WTC11 (cell line): ENCODE results near the gene S100A13. TPM values are rescaled to one million over a fixed set of nuclear protein-coding genes. Genes with fewer than 3 reads are reported as not detected.

Experiments
- ATAC-seq: fragments of 200-7000 bp; cut with Tn5 transposase; 2 replicates; pipeline ENCODE4 v1.10.0; 2021; ENCODE audit warnings: mild to moderate bottlenecking, moderate library complexity
- CTCF ChIA-PET: fragments of 300-600 bp; sonication (Branson Sonifier 250); formaldehyde crosslinking; loops from one replicate; lab custom pipeline; 2021; ENCODE audit warnings: antibody characterized with exemption; lab: Charles Lee
- POLR2A ChIA-PET: fragments of 350-600 bp; sonication (Branson Sonifier 250); formaldehyde crosslinking; loops from one replicate; lab custom pipeline; 2021; ENCODE audit warnings: antibody characterized with exemption; lab: Charles Lee
- DNase-seq: peaks from one replicate; pipeline ENCODE4 v3.0.0; 2021; ENCODE audit warnings: low spot score
- H3K27ac Mint-ChIP-seq: 2 replicates; pipeline ENCODE4 v1.8.0; 2021; ENCODE audit warnings: mixed read lengths
- H3K27me3 Mint-ChIP-seq: 2 replicates; pipeline ENCODE4 v1.8.0; 2021; ENCODE audit warnings: low read depth, mild to moderate bottlenecking, moderate library complexity, mixed read lengths
- H3K36me3 Mint-ChIP-seq: 2 replicates; pipeline ENCODE4 v1.8.0; 2021; ENCODE audit warnings: mixed read lengths
- H3K4me1 Mint-ChIP-seq: 2 replicates; pipeline ENCODE4 v1.8.0; 2022; ENCODE audit warnings: mixed read lengths
- H3K4me3 Mint-ChIP-seq: 2 replicates; pipeline ENCODE4 v1.8.0; 2021; ENCODE audit warnings: mild to moderate bottlenecking, moderate library complexity, mixed read lengths
- H3K9me3 Mint-ChIP-seq: 2 replicates; pipeline ENCODE4 v1.8.0; 2021; ENCODE audit warnings: mixed read lengths
- ATF1 ChIP-seq: sonication (generic); formaldehyde crosslinking; IDR thresholded peaks from 2 replicates; pipeline ENCODE4 v1.8.1; 2023; ENCODE audit warnings: mild to moderate bottlenecking, moderate library complexity, missing genetic modification reagents
- ELF4 ChIP-seq: sonication (generic); formaldehyde crosslinking; IDR thresholded peaks from 2 replicates; pipeline ENCODE4 v1.8.1; 2022; ENCODE audit warnings: low read depth, mild to moderate bottlenecking, moderate library complexity, missing genetic modification reagents
- EMX1 ChIP-seq: fragments of 250-450 bp; sonication (Bioruptor Pico); IDR thresholded peaks from 2 replicates; pipeline ENCODE4 v1.8.0; 2021; ENCODE audit warnings: mild to moderate bottlenecking
- ESRRA ChIP-seq: sonication (generic); formaldehyde crosslinking; IDR thresholded peaks from 2 replicates; pipeline ENCODE4 v1.8.1; 2022; ENCODE audit warnings: mild to moderate bottlenecking, missing genetic modification reagents, borderline replicate concordance
- FOXP1 ChIP-seq: sonication (generic); formaldehyde crosslinking; IDR thresholded peaks from 2 replicates; pipeline ENCODE4 v1.8.0; 2022; ENCODE audit warnings: missing genetic modification reagents, mild to moderate bottlenecking, moderate library complexity, borderline replicate concordance
- GTF2I ChIP-seq: fragments of 250-450 bp; sonication (Bioruptor Pico); conservative IDR thresholded peaks from 2 replicates; pipeline ENCODE4 v1.4.0; 2021; ENCODE audit warnings: mild to moderate bottlenecking
- MXD4 ChIP-seq: fragments of 250-450 bp; sonication (Bioruptor Pico); IDR thresholded peaks from 2 replicates; pipeline ENCODE4 v1.8.0; 2021; ENCODE audit warnings: mild to moderate bottlenecking, moderate library complexity, borderline replicate concordance
- NR2C2 ChIP-seq: sonication (generic); formaldehyde crosslinking; IDR thresholded peaks from 2 replicates; pipeline ENCODE4 v1.8.0; 2022; ENCODE audit warnings: mild to moderate bottlenecking, missing genetic modification reagents
- OVOL2 ChIP-seq: fragments of 250-450 bp; sonication (Bioruptor Pico); IDR thresholded peaks from 2 replicates; pipeline ENCODE4 v1.9.0; 2021; ENCODE audit warnings: mild to moderate bottlenecking, borderline replicate concordance
- PRRX2 ChIP-seq: fragments of 250-450 bp; sonication (Bioruptor Pico); IDR thresholded peaks from 2 replicates; pipeline ENCODE4 v1.8.0; 2021; ENCODE audit warnings: mild to moderate bottlenecking
- SMAD3 ChIP-seq: sonication (generic); formaldehyde crosslinking; IDR thresholded peaks from 2 replicates; pipeline ENCODE4 v1.8.0; 2022; ENCODE audit warnings: missing genetic modification reagents, mild to moderate bottlenecking, borderline replicate concordance
- SMAD4 ChIP-seq: sonication (generic); formaldehyde crosslinking; IDR thresholded peaks from 2 replicates; pipeline ENCODE4 v1.8.0; 2022; ENCODE audit warnings: mild to moderate bottlenecking, missing genetic modification reagents
- TCF7 ChIP-seq: sonication (generic); formaldehyde crosslinking; IDR thresholded peaks from 2 replicates; pipeline ENCODE4 v1.8.0; 2022; ENCODE audit warnings: mild to moderate bottlenecking, low read depth, missing genetic modification reagents, moderate library complexity
- TEAD1 ChIP-seq: sonication (generic); formaldehyde crosslinking; IDR thresholded peaks from 2 replicates; pipeline ENCODE4 v1.8.0; 2022; ENCODE audit warnings: mild to moderate bottlenecking, missing genetic modification reagents
- TEAD4 ChIP-seq: sonication (generic); formaldehyde crosslinking; IDR thresholded peaks from 2 replicates; pipeline ENCODE4 v1.8.0; 2022; ENCODE audit warnings: mild to moderate bottlenecking, missing genetic modification reagents
- ZNF263 ChIP-seq: sonication (generic); formaldehyde crosslinking; IDR thresholded peaks from 2 replicates; pipeline ENCODE4 v1.8.1; 2022; ENCODE audit warnings: low read depth, mild to moderate bottlenecking, moderate library complexity, missing genetic modification reagents
- ZNF396 ChIP-seq: fragments of 250-450 bp; sonication (Bioruptor Pico); IDR thresholded peaks from 2 replicates; pipeline ENCODE4 v1.8.0; 2021; ENCODE audit warnings: mild to moderate bottlenecking, moderate library complexity, borderline replicate concordance
- ZNF416 ChIP-seq: fragments of 250-450 bp; sonication (Bioruptor Pico); IDR thresholded peaks from 2 replicates; pipeline ENCODE4 v1.9.0; 2021; ENCODE audit warnings: mild to moderate bottlenecking, inconsistent platforms
- total RNA-seq: library from RNA; stranded (reverse); gene quantifications from 3 replicates; pipeline ENCODE4 v1.2.3, GENCODE V29; 2021
- TF ChIP-seq, protein P1 (sequence below): fragments of 250-450 bp; sonication (Bioruptor Pico); IDR thresholded peaks from 2 replicates; pipeline ENCODE4 v1.9.0; 2021; ENCODE audit warnings: mild to moderate bottlenecking
- TF ChIP-seq, protein P2 (sequence below): fragments of 250-450 bp; sonication (Bioruptor Pico); IDR thresholded peaks from 2 replicates; pipeline ENCODE4 v2.1.2; 2022; ENCODE audit warnings: mild to moderate bottlenecking, moderate library complexity
- TF ChIP-seq, protein P3 (sequence below): fragments of 250-450 bp; sonication (Bioruptor Pico); IDR thresholded peaks from 2 replicates; pipeline ENCODE4 v1.9.0; 2021; ENCODE audit warnings: mild to moderate bottlenecking, borderline replicate concordance
- TF ChIP-seq, protein P4 (sequence below): sonication (generic); formaldehyde crosslinking; IDR thresholded peaks from 2 replicates; pipeline ENCODE4 v1.8.0; 2023; ENCODE audit warnings: missing genetic modification reagents
- TF ChIP-seq, protein P5 (sequence below): sonication (generic); formaldehyde crosslinking; IDR thresholded peaks from 2 replicates; pipeline ENCODE4 v1.8.1; 2023; ENCODE audit warnings: mild to moderate bottlenecking, missing genetic modification reagents
- TF ChIP-seq, protein P6 (sequence below): sonication (generic); formaldehyde crosslinking; conservative IDR thresholded peaks from 2 replicates; pipeline ENCODE4 v1.8.1; 2022; ENCODE audit warnings: mild to moderate bottlenecking, missing genetic modification reagents
- TF ChIP-seq, protein P7 (sequence below): sonication (generic); formaldehyde crosslinking; IDR thresholded peaks from 2 replicates; pipeline ENCODE4 v1.8.1; 2023; ENCODE audit warnings: mild to moderate bottlenecking, missing genetic modification reagents, moderate library complexity

The S100A13 gene
- total RNA-seq, 1 experiment from 2014 or later: 68.4 TPM

DNA sequence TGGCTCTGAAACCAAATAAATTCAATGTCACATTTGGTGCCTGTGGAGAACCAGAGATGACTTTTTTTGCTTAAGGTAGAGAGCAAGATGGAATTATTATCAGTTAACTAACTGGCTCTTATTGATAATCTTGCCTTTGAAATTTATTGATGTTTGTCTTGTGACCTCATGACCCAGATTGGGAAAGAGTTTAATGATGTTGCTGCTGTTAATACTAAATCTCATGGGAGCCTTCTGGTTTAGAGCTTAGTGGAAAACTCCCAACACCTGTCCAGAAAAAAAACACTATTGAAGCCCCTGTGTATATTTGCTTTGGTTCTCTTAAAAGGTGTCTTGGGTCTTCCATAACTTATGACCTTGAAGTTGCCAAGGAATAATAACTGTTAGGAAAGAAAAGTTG, 16.5 kb upstream of the S100A13 start:
- ChIA-PET CTCF (interaction anchor here (1.1 to 2.2 kb wide), 5 partner anchors 10 to 133 kb away, joined by 3 to 11 read pairs (median 5); partner anchors contain the start of genes CHTOP, NPR1 and S100A13), POLR2A (interaction anchor here (1.1 to 2.4 kb wide), 2 partner anchors 8 to 10 kb away, joined by 3 to 9 read pairs; partner anchors contain the start of gene CHTOP)
- TF ChIP-seq MXD4 (CRISPR knock-in tag): no peak
- no peak for TF ChIP-seq OVOL2 (CRISPR knock-in tag)
- no peak for TF ChIP-seq TCF7 (CRISPR knock-in tag)
- TF ChIP-seq ESRRA (CRISPR knock-in tag): no peak
- TF ChIP-seq FOXP1 (CRISPR knock-in tag): no peak
- no peak for TF ChIP-seq ATF1
- TF ChIP-seq, protein P1, sequence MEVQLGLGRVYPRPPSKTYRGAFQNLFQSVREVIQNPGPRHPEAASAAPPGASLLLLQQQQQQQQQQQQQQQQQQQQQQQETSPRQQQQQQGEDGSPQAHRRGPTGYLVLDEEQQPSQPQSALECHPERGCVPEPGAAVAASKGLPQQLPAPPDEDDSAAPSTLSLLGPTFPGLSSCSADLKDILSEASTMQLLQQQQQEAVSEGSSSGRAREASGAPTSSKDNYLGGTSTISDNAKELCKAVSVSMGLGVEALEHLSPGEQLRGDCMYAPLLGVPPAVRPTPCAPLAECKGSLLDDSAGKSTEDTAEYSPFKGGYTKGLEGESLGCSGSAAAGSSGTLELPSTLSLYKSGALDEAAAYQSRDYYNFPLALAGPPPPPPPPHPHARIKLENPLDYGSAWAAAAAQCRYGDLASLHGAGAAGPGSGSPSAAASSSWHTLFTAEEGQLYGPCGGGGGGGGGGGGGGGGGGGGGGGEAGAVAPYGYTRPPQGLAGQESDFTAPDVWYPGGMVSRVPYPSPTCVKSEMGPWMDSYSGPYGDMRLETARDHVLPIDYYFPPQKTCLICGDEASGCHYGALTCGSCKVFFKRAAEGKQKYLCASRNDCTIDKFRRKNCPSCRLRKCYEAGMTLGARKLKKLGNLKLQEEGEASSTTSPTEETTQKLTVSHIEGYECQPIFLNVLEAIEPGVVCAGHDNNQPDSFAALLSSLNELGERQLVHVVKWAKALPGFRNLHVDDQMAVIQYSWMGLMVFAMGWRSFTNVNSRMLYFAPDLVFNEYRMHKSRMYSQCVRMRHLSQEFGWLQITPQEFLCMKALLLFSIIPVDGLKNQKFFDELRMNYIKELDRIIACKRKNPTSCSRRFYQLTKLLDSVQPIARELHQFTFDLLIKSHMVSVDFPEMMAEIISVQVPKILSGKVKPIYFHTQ (CRISPR knock-in tag): no peak
- no peak for TF ChIP-seq NR2C2 (CRISPR knock-in tag)
- no peak for TF ChIP-seq TEAD4
- TF ChIP-seq, protein P2, sequence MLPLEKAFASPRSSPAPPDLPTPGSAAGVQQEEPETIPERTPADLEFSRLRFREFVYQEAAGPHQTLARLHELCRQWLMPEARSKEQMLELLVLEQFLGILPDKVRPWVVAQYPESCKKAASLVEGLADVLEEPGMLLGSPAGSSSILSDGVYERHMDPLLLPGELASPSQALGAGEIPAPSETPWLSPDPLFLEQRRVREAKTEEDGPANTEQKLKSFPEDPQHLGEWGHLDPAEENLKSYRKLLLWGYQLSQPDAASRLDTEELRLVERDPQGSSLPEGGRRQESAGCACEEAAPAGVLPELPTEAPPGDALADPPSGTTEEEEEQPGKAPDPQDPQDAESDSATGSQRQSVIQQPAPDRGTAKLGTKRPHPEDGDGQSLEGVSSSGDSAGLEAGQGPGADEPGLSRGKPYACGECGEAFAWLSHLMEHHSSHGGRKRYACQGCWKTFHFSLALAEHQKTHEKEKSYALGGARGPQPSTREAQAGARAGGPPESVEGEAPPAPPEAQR: no peak
- TF ChIP-seq ELF4 (CRISPR knock-in tag): no peak
- no peak for TF ChIP-seq ZNF396 (CRISPR knock-in tag)
- no peak for TF ChIP-seq EMX1
- no peak for TF ChIP-seq ZNF416
- no peak for TF ChIP-seq GTF2I (CRISPR knock-in tag)
- TF ChIP-seq, protein P3, sequence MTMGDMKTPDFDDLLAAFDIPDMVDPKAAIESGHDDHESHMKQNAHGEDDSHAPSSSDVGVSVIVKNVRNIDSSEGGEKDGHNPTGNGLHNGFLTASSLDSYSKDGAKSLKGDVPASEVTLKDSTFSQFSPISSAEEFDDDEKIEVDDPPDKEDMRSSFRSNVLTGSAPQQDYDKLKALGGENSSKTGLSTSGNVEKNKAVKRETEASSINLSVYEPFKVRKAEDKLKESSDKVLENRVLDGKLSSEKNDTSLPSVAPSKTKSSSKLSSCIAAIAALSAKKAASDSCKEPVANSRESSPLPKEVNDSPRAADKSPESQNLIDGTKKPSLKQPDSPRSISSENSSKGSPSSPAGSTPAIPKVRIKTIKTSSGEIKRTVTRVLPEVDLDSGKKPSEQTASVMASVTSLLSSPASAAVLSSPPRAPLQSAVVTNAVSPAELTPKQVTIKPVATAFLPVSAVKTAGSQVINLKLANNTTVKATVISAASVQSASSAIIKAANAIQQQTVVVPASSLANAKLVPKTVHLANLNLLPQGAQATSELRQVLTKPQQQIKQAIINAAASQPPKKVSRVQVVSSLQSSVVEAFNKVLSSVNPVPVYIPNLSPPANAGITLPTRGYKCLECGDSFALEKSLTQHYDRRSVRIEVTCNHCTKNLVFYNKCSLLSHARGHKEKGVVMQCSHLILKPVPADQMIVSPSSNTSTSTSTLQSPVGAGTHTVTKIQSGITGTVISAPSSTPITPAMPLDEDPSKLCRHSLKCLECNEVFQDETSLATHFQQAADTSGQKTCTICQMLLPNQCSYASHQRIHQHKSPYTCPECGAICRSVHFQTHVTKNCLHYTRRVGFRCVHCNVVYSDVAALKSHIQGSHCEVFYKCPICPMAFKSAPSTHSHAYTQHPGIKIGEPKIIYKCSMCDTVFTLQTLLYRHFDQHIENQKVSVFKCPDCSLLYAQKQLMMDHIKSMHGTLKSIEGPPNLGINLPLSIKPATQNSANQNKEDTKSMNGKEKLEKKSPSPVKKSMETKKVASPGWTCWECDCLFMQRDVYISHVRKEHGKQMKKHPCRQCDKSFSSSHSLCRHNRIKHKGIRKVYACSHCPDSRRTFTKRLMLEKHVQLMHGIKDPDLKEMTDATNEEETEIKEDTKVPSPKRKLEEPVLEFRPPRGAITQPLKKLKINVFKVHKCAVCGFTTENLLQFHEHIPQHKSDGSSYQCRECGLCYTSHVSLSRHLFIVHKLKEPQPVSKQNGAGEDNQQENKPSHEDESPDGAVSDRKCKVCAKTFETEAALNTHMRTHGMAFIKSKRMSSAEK (CRISPR knock-in tag): no peak
- TF ChIP-seq, protein P4, sequence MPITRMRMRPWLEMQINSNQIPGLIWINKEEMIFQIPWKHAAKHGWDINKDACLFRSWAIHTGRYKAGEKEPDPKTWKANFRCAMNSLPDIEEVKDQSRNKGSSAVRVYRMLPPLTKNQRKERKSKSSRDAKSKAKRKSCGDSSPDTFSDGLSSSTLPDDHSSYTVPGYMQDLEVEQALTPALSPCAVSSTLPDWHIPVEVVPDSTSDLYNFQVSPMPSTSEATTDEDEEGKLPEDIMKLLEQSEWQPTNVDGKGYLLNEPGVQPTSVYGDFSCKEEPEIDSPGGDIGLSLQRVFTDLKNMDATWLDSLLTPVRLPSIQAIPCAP (CRISPR knock-in tag): no peak
- H3K27me3 Mint-ChIP-seq: no peaks in the 10 kb centered on the region
- H3K4me3 Mint-ChIP-seq: no peak overlapping the region
- no peak for ATAC-seq
- H3K9me3 Mint-ChIP-seq: no peaks in the 10 kb centered on the region
- no peak for DNase-seq
- H3K27ac Mint-ChIP-seq: no peak overlapping the region
- H3K36me3 Mint-ChIP-seq: peaks cover 66% of the 10 kb centered on the region
- peaks cover 8% of the 10 kb centered on the region for H3K4me1 Mint-ChIP-seq

DNA sequence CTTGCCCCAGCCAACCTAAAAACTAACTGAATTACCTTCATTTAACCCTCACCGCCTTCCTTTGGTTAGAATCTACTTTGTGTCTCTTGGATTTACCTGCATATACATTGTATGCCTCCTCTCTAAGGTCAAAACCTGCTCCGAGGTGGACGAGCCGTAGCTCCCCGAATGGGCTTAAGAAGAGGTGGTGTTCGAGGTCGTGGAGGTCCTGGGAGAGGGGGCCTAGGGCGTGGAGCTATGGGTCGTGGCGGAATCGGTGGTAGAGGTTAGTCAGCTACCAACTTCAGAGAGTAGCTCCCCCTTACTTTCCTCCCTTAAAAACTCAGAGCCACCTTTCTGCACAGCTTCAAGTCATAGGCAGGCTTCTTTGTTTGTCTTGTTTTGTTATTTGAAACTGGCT, 15.8 kb upstream of the S100A13 start:
- CTCF ChIA-PET: interaction anchor here (1.2 to 2.2 kb wide), 3 partner anchors 14 to 71 kb away, joined by 4 to 11 read pairs (median 4); partner anchors contain the start of gene NPR1
- H3K27me3 Mint-ChIP-seq: no peaks in the 10 kb centered on the region
- H3K4me1 Mint-ChIP-seq: peaks cover 8% of the 10 kb centered on the region
- DNase-seq (no peak), ATAC-seq (no peak)
- peaks cover 73% of the 10 kb centered on the region for H3K36me3 Mint-ChIP-seq
- POLR2A ChIA-PET: interaction anchor here (1.1 to 2.4 kb wide), 2 partner anchors 8 to 9 kb away, joined by 3 to 9 read pairs; partner anchors contain the start of gene CHTOP
- no peaks in the 10 kb centered on the region for H3K9me3 Mint-ChIP-seq
- no peak overlapping the region for H3K4me3 Mint-ChIP-seq
- H3K27ac Mint-ChIP-seq: no peak overlapping the region
- TF ChIP-seq ZNF263 (CRISPR knock-in tag) (no peak), SMAD4 (no peak), PRRX2 (CRISPR knock-in tag) (no peak), SMAD3 (no peak), TEAD1 (CRISPR knock-in tag) (no peak)
- TF ChIP-seq, protein P5, sequence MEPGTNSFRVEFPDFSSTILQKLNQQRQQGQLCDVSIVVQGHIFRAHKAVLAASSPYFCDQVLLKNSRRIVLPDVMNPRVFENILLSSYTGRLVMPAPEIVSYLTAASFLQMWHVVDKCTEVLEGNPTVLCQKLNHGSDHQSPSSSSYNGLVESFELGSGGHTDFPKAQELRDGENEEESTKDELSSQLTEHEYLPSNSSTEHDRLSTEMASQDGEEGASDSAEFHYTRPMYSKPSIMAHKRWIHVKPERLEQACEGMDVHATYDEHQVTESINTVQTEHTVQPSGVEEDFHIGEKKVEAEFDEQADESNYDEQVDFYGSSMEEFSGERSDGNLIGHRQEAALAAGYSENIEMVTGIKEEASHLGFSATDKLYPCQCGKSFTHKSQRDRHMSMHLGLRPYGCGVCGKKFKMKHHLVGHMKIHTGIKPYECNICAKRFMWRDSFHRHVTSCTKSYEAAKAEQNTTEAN (CRISPR knock-in tag): no peak
- TF ChIP-seq, protein P6, sequence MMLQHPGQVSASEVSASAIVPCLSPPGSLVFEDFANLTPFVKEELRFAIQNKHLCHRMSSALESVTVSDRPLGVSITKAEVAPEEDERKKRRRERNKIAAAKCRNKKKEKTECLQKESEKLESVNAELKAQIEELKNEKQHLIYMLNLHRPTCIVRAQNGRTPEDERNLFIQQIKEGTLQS (CRISPR knock-in tag): no peak
- TF ChIP-seq, protein P7, sequence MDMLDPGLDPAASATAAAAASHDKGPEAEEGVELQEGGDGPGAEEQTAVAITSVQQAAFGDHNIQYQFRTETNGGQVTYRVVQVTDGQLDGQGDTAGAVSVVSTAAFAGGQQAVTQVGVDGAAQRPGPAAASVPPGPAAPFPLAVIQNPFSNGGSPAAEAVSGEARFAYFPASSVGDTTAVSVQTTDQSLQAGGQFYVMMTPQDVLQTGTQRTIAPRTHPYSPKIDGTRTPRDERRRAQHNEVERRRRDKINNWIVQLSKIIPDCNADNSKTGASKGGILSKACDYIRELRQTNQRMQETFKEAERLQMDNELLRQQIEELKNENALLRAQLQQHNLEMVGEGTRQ: no peak
